Trophoblast cell (in vitro differentiated cells and primary cell): ENCODE measurements around the gene FGD4.

Source experiments
- DNase-seq, 2 donors: peaks; one replicate each; pipeline ENCODE4 v3.0.0-alpha.2; 2016
- H2AFZ ChIP-seq: 2 replicates; pipeline ENCODE4 v1.6.1; 2013; ENCODE audit warnings: low read length, moderate library complexity, mild to moderate bottlenecking; ENCODE audit not compliant: insufficient read depth, poor library complexity
- H2AK5ac ChIP-seq: 2 replicates; pipeline ENCODE4 v1.6.1; 2013; ENCODE audit warnings: mild to moderate bottlenecking, low read length
- H2BK120ac ChIP-seq: 2 replicates; pipeline ENCODE4 v1.6.1; 2013; ENCODE audit warnings: low read length, mild to moderate bottlenecking, moderate library complexity; ENCODE audit not compliant: insufficient read depth, poor library complexity
- H2BK12ac ChIP-seq: 2 replicates; pipeline ENCODE4 v1.6.1; 2013; ENCODE audit warnings: mild to moderate bottlenecking, low read length, moderate library complexity
- H2BK5ac ChIP-seq: 2 replicates; pipeline ENCODE4 v1.6.1; 2013; ENCODE audit warnings: low read length, low read depth, moderate library complexity, mild to moderate bottlenecking; ENCODE audit not compliant: poor library complexity
- H3K14ac ChIP-seq: 2 replicates; pipeline ENCODE4 v1.6.1; 2013; ENCODE audit warnings: mild to moderate bottlenecking, low read length
- H3K18ac ChIP-seq: 2 replicates; pipeline ENCODE4 v1.6.1; 2013; ENCODE audit warnings: mild to moderate bottlenecking, low read length
- H3K23ac ChIP-seq: 2 replicates; pipeline ENCODE4 v1.6.1; 2013; ENCODE audit warnings: low read length
- H3K27ac ChIP-seq: 2 replicates; pipeline ENCODE4 v1.5.1; 2013; ENCODE audit warnings: low read depth, mild to moderate bottlenecking, inconsistent platforms, low read length, moderate library complexity
- H3K27me3 ChIP-seq: 2 replicates; pipeline ENCODE4 v1.6.1; 2013; ENCODE audit warnings: inconsistent platforms, mild to moderate bottlenecking, low read length, moderate library complexity; ENCODE audit not compliant: insufficient read depth
- H3K36me3 ChIP-seq, 2 experiments: 1 replicate in 1 of 2; 2 replicates in 1 of 2; pipeline ENCODE4 v1.6.1; 2013; ENCODE audit warnings: low read length in 2 of 2, mild to moderate bottlenecking in 2 of 2, moderate library complexity in 1 of 2; ENCODE audit not compliant: insufficient read depth in 2 of 2, control insufficient read depth in 1 of 2
- H3K4ac ChIP-seq: 2 replicates; pipeline ENCODE4 v1.6.1; 2013; ENCODE audit warnings: low read depth, mild to moderate bottlenecking, low read length, moderate library complexity
- H3K4me1 ChIP-seq, 2 experiments: 1 replicate in 1 of 2; 2 replicates in 1 of 2; pipeline ENCODE4 v1.6.1; 2013; ENCODE audit warnings: low read length in 2 of 2, mild to moderate bottlenecking in 2 of 2, moderate library complexity in 1 of 2; ENCODE audit not compliant: insufficient read depth in 2 of 2, control insufficient read depth in 1 of 2
- H3K4me2 ChIP-seq: 2 replicates; pipeline ENCODE4 v1.6.1; 2013; ENCODE audit warnings: inconsistent platforms, mild to moderate bottlenecking, low read length, moderate library complexity
- H3K4me3 ChIP-seq: 2 replicates; pipeline ENCODE4 v1.5.1; 2013; ENCODE audit warnings: mild to moderate bottlenecking, low read depth, low read length, inconsistent platforms
- H3K79me1 ChIP-seq: one replicate; pipeline ENCODE4 v1.6.1; 2013; ENCODE audit warnings: low read length
- H3K79me2 ChIP-seq: 2 replicates; pipeline ENCODE4 v1.6.1; 2013; ENCODE audit warnings: low read length, mild to moderate bottlenecking; ENCODE audit not compliant: control insufficient read depth, insufficient read depth, poor library complexity
- H3K9ac ChIP-seq: 2 replicates; pipeline ENCODE4 v1.6.1; 2013; ENCODE audit warnings: mild to moderate bottlenecking, low read length
- H3K9me3 ChIP-seq: 2 replicates; pipeline ENCODE4 v1.6.1; 2013; ENCODE audit warnings: low read depth, mild to moderate bottlenecking, control low read depth, inconsistent platforms, low read length; ENCODE audit not compliant: insufficient read depth
- H4K12ac ChIP-seq: 2 replicates; pipeline ENCODE4 v1.6.1; 2013; ENCODE audit warnings: low read depth, mild to moderate bottlenecking, low read length, moderate library complexity
- H4K8ac ChIP-seq: 2 replicates; pipeline ENCODE4 v1.6.1; 2013; ENCODE audit warnings: low read depth, mild to moderate bottlenecking, low read length, moderate library complexity
- H4K91ac ChIP-seq: one replicate; pipeline ENCODE4 v1.6.1; 2013; ENCODE audit warnings: low read depth, mild to moderate bottlenecking, low read length, moderate library complexity
- WGBS: extraction: QIAGEN DNeasy Blood & Tissue Kit; methylation state at CpG from one replicate; pipeline ENCODE4 v1.1.7; 2013; ENCODE audit warnings: missing lambda C conversion rate; ENCODE audit not compliant: insufficient read length, insufficient coverage; ENCODE audit errors: extremely low coverage; 5-methylcytosine and 5-hydroxymethylcytosine counted together

FGD4 gene

GRCh38 chr12:32666018-32666417 is 266.7 kb downstream of the FGD4 start:
- Histone ChIP-seq H3K14ac (no peak overlapping the region), H3K9ac (no peak overlapping the region), H2BK5ac (no peak overlapping the region), H3K36me3 (no peaks in the 10 kb centered on the region), H4K12ac (no peak overlapping the region), H3K9me3 (no peaks in the 10 kb centered on the region), H4K91ac (no peak overlapping the region), H3K79me1 (no peaks in the 10 kb centered on the region), H3K23ac (no peak overlapping the region), H3K79me2 (no peaks in the 10 kb centered on the region), H3K27ac (no peak overlapping the region), H4K8ac (no peak overlapping the region), H2BK120ac (no peak overlapping the region), H2AK5ac (no peak overlapping the region), H3K4ac (no peak overlapping the region), H2AFZ (no peak overlapping the region), H2BK12ac (no peak overlapping the region), H3K18ac (no peak overlapping the region), H3K4me3 (no peak overlapping the region), H3K27me3 (no peaks in the 10 kb centered on the region), H3K4me1 (no peaks in the 10 kb centered on the region), H3K4me2 (no peak overlapping the region)
- WGBS, result no CpG with 5 or more reads among the region's 14 CpGs
- peak in 1 of 2 donors; percentile 25 for DNase-seq

- DNase-seq, result no peak
- Histone ChIP-seq H3K4me3 (no peak overlapping the region), H2BK120ac (no peak overlapping the region)
Observed at GRCh38 chr12:32669584-32669983, 270.2 kb downstream of the FGD4 start.

GRCh38 chr12:32671930-32672780 is 272.8 kb downstream of the FGD4 start:
- H3K79me1 ChIP-seq, result no peaks in the 10 kb centered on the region
- no peak overlapping the region for H2BK5ac ChIP-seq
- H3K4me2 ChIP-seq, result no peak overlapping the region
- no peak overlapping the region for H3K27ac ChIP-seq
- H2AFZ ChIP-seq, result no peak overlapping the region
- no peak overlapping the region for H3K9ac ChIP-seq
- no peaks in the 10 kb centered on the region for H3K9me3 ChIP-seq
- no peak overlapping the region for H3K18ac ChIP-seq
- no peak overlapping the region for H4K91ac ChIP-seq
- no CpG with 5 or more reads among the region's 11 CpGs for WGBS
- H2BK12ac ChIP-seq, result no peak overlapping the region
- DNase-seq, result peak in 1 of 2 donors; percentile 74
- H3K4me3 ChIP-seq, result no peak overlapping the region
- no peaks in the 10 kb centered on the region for H3K4me1 ChIP-seq
- no peaks in the 10 kb centered on the region for H3K36me3 ChIP-seq
- H4K12ac ChIP-seq, result no peak overlapping the region
- no peak overlapping the region for H2BK120ac ChIP-seq
- H3K79me2 ChIP-seq, result no peaks in the 10 kb centered on the region
- H3K23ac ChIP-seq, result no peak overlapping the region
- no peak overlapping the region for H2AK5ac ChIP-seq
- H3K27me3 ChIP-seq, result no peaks in the 10 kb centered on the region
- H3K14ac ChIP-seq, result no peak overlapping the region
- no peak overlapping the region for H3K4ac ChIP-seq
- H4K8ac ChIP-seq, result no peak overlapping the region

More at GRCh38 chr12:32669584-32669983, 270.2 kb downstream of the FGD4 start:
- Histone ChIP-seq H3K4me1 (no peaks in the 10 kb centered on the region), H3K4ac (no peak overlapping the region), H3K27me3 (no peaks in the 10 kb centered on the region), H4K12ac (no peak overlapping the region), H3K14ac (no peak overlapping the region), H3K27ac (no peak overlapping the region), H2AFZ (no peak overlapping the region), H2BK12ac (no peak overlapping the region), H4K8ac (no peak overlapping the region), H3K23ac (no peak overlapping the region), H3K36me3 (no peaks in the 10 kb centered on the region), H3K79me2 (no peaks in the 10 kb centered on the region), H3K4me2 (no peak overlapping the region), H3K9ac (no peak overlapping the region), H3K18ac (no peak overlapping the region), H3K9me3 (no peaks in the 10 kb centered on the region), H2BK5ac (no peak overlapping the region), H2AK5ac (no peak overlapping the region), H3K79me1 (no peaks in the 10 kb centered on the region), H4K91ac (no peak overlapping the region)
- WGBS, result no CpG with 5 or more reads among the region's 1 CpG

GRCh38 chr12:32679091-32679919 is 279.9 kb downstream of the FGD4 start, which contains the start of gene DNM1L:
Gene DNM1L (plus strand): TSS chr12:32679301. CDS start chr12:32679364, 63 bp downstream.
- Histone ChIP-seq H3K9me3 (no peaks in the 10 kb centered on the region), H2BK5ac (peak within 1 kb of the TSS; percentile 67), H2BK120ac (peak within 1 kb of the TSS; percentile 58), H2BK12ac (peak within 1 kb of the TSS; percentile 53), H3K27ac (peak within 1 kb of the TSS; percentile 86), H3K4me2 (peak within 1 kb of the TSS; percentile 92), H3K9ac (peak within 1 kb of the TSS; percentile 96), H3K4me1 (no peaks in the 10 kb centered on the region), H4K12ac (peak within 1 kb of the TSS; percentile 60), H3K4me3 (peak within 1 kb of the TSS; percentile 97), H3K18ac (peak within 1 kb of the TSS; percentile 79), H2AFZ (peak within 1 kb of the TSS; percentile 71), H3K27me3 (no peaks in the 10 kb centered on the region), H4K91ac (peak within 1 kb of the TSS; percentile 83), H3K79me1 (peaks cover 7% of the 10 kb centered on the region), H3K4ac (peak within 1 kb of the TSS; percentile 38), H3K14ac (peak within 1 kb of the TSS; percentile 86), H3K23ac (peak within 1 kb of the TSS; percentile 20), H3K79me2 (peaks cover 12% of the 10 kb centered on the region), H2AK5ac (no peak within 1 kb of the TSS), H3K36me3 (no peaks in the 10 kb centered on the region), H4K8ac (peak within 1 kb of the TSS; percentile 81)
- peak; percentile 97 for DNase-seq
- no CpG with 5 or more reads among the region's 76 CpGs for WGBS
